ENCODE results near the gene GRIK3.

DNA sequence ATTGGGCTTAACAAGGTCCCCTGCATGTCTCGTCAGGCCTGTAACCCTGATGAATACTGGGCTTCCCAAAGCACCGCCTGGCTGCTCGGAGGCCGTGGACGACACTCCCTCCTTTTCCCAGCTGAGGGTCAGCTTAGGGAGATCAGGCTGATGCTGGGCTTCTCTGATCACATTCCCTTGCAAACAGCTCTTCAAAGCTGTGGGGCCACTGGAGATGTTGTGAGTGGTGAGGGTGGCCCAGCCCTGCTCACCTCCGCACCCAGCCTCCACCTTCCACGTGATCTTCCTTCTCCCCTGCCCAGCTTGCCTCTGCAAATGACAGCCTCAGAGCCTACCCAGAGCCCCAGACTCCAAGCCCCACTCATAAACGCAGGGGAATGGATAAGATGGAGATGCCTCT is 195.4 kb downstream of the GRIK3 start:
- TF ChIP-seq POLR2A (IDR thresholded peaks at IDR 0.05; ENCODE audit: low read depth, low read length), result no peak
- TF ChIP-seq POLR2AphosphoS5 (IDR thresholded peaks at IDR 0.05; ENCODE audit: low read depth, low read length), result no peak
- TF ChIP-seq TAF1 (IDR thresholded peaks at IDR 0.05; ENCODE audit: borderline replicate concordance, low read depth, low read length), result no peak

Data from GM12892 (cell line).